HEK293 (cell line): ENCODE results near the gene SYT2.

Experiments used
- CTCF ChIA-PET: fragments of 350-600 bp; formaldehyde crosslinking; extraction: SDS; loops from one replicate; lab custom pipeline; 2021; ENCODE audit warnings: antibody characterized with exemption; lab: Yijun Ruan, JAX
- POLR2A ChIA-PET: fragments of 300-600 bp; formaldehyde crosslinking; extraction: SDS; loops from one replicate; lab custom pipeline; 2020; ENCODE audit warnings: antibody characterized with exemption, inconsistent platforms; lab: Yijun Ruan, JAX
- H3K27ac ChIP-seq: fragments of 200-500 bp; sonication (Bioruptor generic); 2 replicates; pipeline ENCODE4 v1.5.1; 2014; ENCODE audit warnings: low read depth, low read length, control low read depth, inconsistent platforms; ENCODE audit errors: extremely low read depth
- H3K36me3 ChIP-seq, 2 experiments: fragments of 200-500 bp in 1 of 2; sonication (Bioruptor generic) in 1 of 2; 1 replicate in 1 of 2; 2 replicates in 1 of 2; pipeline ENCODE4 v1.5.1; 2014 to 2017; ENCODE audit warnings: inconsistent platforms in 2 of 2, low read length in 2 of 2; ENCODE audit not compliant: control insufficient read depth in 2 of 2, insufficient read depth in 1 of 2
- H3K4me1 ChIP-seq: fragments of 200-500 bp; sonication (Bioruptor generic); 2 replicates; pipeline ENCODE4 v1.5.1; 2014; ENCODE audit warnings: mild to moderate bottlenecking, low read length, inconsistent platforms; ENCODE audit not compliant: control insufficient read depth, insufficient read depth
- H3K4me3 ChIP-seq: 2 replicates; pipeline ENCODE4 v1.5.1; 2011; ENCODE audit warnings: low read depth, mild to moderate bottlenecking, control low read depth, low read length, moderate library complexity
- H3K9me3 ChIP-seq: fragments of 200-500 bp; sonication (Bioruptor generic); 2 replicates; pipeline ENCODE4 v1.5.1; 2014; ENCODE audit warnings: low read depth, low read length, inconsistent platforms; ENCODE audit not compliant: control insufficient read depth, insufficient read depth
- EGR2 ChIP-seq: fragments of 450-650 bp; formaldehyde crosslinking; IDR thresholded peaks from 2 replicates; pipeline ENCODE4 v1.5.1; 2016; ENCODE audit warnings: low read depth, missing biosample characterization, missing genetic modification characterization
- ZBTB10 ChIP-seq: fragments of 450-650 bp; formaldehyde crosslinking; IDR thresholded peaks from 2 replicates; pipeline ENCODE4 v1.5.1; 2016; ENCODE audit warnings: missing biosample characterization, missing genetic modification characterization
- ZBTB48 ChIP-seq: fragments of 450-650 bp; formaldehyde crosslinking; IDR thresholded peaks from 2 replicates; pipeline ENCODE4 v1.5.1; 2016; ENCODE audit warnings: missing biosample characterization, missing genetic modification characterization
- ZBTB7A ChIP-seq: fragments of 450-650 bp; formaldehyde crosslinking; IDR thresholded peaks from 2 replicates; pipeline ENCODE4 v1.5.1; 2016; ENCODE audit warnings: low read depth, missing biosample characterization, missing genetic modification characterization
- ZFHX2 ChIP-seq: fragments of 450-650 bp; formaldehyde crosslinking; conservative IDR thresholded peaks from 2 replicates; pipeline ENCODE4 v1.5.1; 2016; ENCODE audit warnings: missing biosample characterization, missing genetic modification characterization
- ZNF133 ChIP-seq: fragments of 450-650 bp; formaldehyde crosslinking; IDR thresholded peaks from 2 replicates; pipeline ENCODE4 v1.5.1; 2016; ENCODE audit warnings: missing biosample characterization, missing genetic modification characterization
- ZNF175 ChIP-seq: fragments of 450-650 bp; formaldehyde crosslinking; IDR thresholded peaks from 2 replicates; pipeline ENCODE4 v1.5.1; 2016; ENCODE audit warnings: missing biosample characterization, missing genetic modification characterization
- ZNF2 ChIP-seq: fragments of 450-650 bp; formaldehyde crosslinking; IDR thresholded peaks from 2 replicates; pipeline ENCODE4 v1.5.1; 2016; ENCODE audit warnings: missing biosample characterization, missing genetic modification characterization
- ZNF202 ChIP-seq: fragments of 450-650 bp; formaldehyde crosslinking; IDR thresholded peaks from 2 replicates; pipeline ENCODE4 v1.5.1; 2016; ENCODE audit warnings: missing biosample characterization, missing genetic modification characterization, borderline replicate concordance
- ZNF239 ChIP-seq: fragments of 450-650 bp; formaldehyde crosslinking; IDR thresholded peaks from 2 replicates; pipeline ENCODE4 v1.5.1; 2016; ENCODE audit warnings: missing biosample characterization, missing genetic modification characterization
- ZNF274 ChIP-seq, 2 experiments: fragments of 200-500 bp in 1 of 2; fragments of 450-650 bp in 1 of 2; sonication (Bioruptor generic) in 1 of 2; formaldehyde crosslinking in 1 of 2; IDR thresholded peaks; 2 replicates each; pipeline versions ENCODE4 v1.5.1 to v1.6.1; 2014 to 2016; ENCODE audit warnings: borderline replicate concordance in 1 of 2, inconsistent platforms in 1 of 2, low read length in 1 of 2, missing biosample characterization in 1 of 2, missing genetic modification characterization in 1 of 2
- ZNF280C ChIP-seq: fragments of 450-650 bp; formaldehyde crosslinking; IDR thresholded peaks from 2 replicates; pipeline ENCODE4 v1.5.1; 2016; ENCODE audit warnings: missing biosample characterization, missing genetic modification characterization
- ZNF302 ChIP-seq: fragments of 450-650 bp; formaldehyde crosslinking; IDR thresholded peaks from 2 replicates; pipeline ENCODE4 v1.5.1; 2016; ENCODE audit warnings: missing biosample characterization, missing genetic modification characterization, low read depth
- ZNF311 ChIP-seq: fragments of 450-650 bp; formaldehyde crosslinking; IDR thresholded peaks from 2 replicates; pipeline ENCODE4 v1.5.1; 2017; ENCODE audit warnings: missing biosample characterization, missing genetic modification characterization, borderline replicate concordance
- ZNF366 ChIP-seq: fragments of 450-650 bp; formaldehyde crosslinking; conservative IDR thresholded peaks from 2 replicates; pipeline ENCODE4 v1.5.1; 2016; ENCODE audit warnings: missing biosample characterization, missing genetic modification characterization
- ZNF416 ChIP-seq: fragments of 450-650 bp; formaldehyde crosslinking; IDR thresholded peaks from 2 replicates; pipeline ENCODE4 v1.5.1; 2016; ENCODE audit warnings: missing biosample characterization, missing genetic modification characterization
- ZNF473 ChIP-seq: fragments of 450-650 bp; formaldehyde crosslinking; IDR thresholded peaks from 2 replicates; pipeline ENCODE4 v1.5.1; 2017; ENCODE audit warnings: missing biosample characterization, missing genetic modification characterization
- ZNF658 ChIP-seq: fragments of 450-650 bp; formaldehyde crosslinking; IDR thresholded peaks from 2 replicates; pipeline ENCODE4; 2016; ENCODE audit warnings: missing biosample characterization, missing genetic modification characterization
- ZNF692 ChIP-seq: fragments of 450-650 bp; formaldehyde crosslinking; IDR thresholded peaks from 2 replicates; pipeline ENCODE4 v1.5.1; 2016; ENCODE audit warnings: missing biosample characterization, missing genetic modification characterization
- ZNF701 ChIP-seq: fragments of 450-650 bp; formaldehyde crosslinking; IDR thresholded peaks from 2 replicates; pipeline ENCODE4 v1.5.1; 2016; ENCODE audit warnings: missing biosample characterization, missing genetic modification characterization
- ZNF776 ChIP-seq: fragments of 450-650 bp; formaldehyde crosslinking; IDR thresholded peaks from 2 replicates; pipeline ENCODE4 v1.5.0; 2017; ENCODE audit warnings: missing biosample characterization, missing genetic modification characterization, borderline replicate concordance
- ZNF777 ChIP-seq: fragments of 450-650 bp; formaldehyde crosslinking; IDR thresholded peaks from 2 replicates; pipeline ENCODE4 v1.5.1; 2017; ENCODE audit warnings: missing biosample characterization, missing genetic modification characterization, borderline replicate concordance
- ZNF785 ChIP-seq: fragments of 450-650 bp; formaldehyde crosslinking; IDR thresholded peaks from 2 replicates; pipeline ENCODE4 v1.5.1; 2016; ENCODE audit warnings: missing biosample characterization, missing genetic modification characterization
- ZNF791 ChIP-seq: fragments of 450-650 bp; formaldehyde crosslinking; IDR thresholded peaks from 2 replicates; pipeline ENCODE4 v1.5.1; 2016; ENCODE audit warnings: missing biosample characterization, missing genetic modification characterization
- ZNF843 ChIP-seq: fragments of 450-650 bp; formaldehyde crosslinking; IDR thresholded peaks from 2 replicates; pipeline ENCODE4 v1.5.1; 2016; ENCODE audit warnings: missing biosample characterization, missing genetic modification characterization
- ZSCAN16 ChIP-seq: fragments of 450-650 bp; formaldehyde crosslinking; IDR thresholded peaks from 2 replicates; pipeline ENCODE4 v1.5.1; 2016; ENCODE audit warnings: missing biosample characterization, missing genetic modification characterization
- ZSCAN30 ChIP-seq: fragments of 450-650 bp; IDR thresholded peaks from 2 replicates; pipeline ENCODE4 v1.5.1; 2018; ENCODE audit warnings: missing biosample characterization, mild to moderate bottlenecking, missing genetic modification characterization, moderate library complexity

The SYT2 gene

DNA sequence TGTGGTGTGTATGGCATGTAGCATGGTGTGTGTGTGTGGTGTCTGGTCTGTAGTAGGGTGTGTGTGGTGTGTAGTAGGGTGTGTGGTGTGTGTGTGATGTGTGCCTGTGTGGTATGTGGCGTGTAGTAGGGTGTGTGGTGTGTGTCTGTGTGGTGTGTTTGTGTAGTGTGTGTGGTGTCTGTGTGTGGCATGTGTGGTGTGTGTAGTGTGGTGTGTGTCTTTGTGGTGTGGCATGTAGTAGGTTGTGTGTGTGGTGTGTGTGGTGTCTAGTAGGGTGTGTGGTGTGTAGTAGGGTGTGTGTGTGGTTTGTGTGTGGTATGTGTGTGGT, 85.5 kb downstream of the SYT2 start (continued):
- no peak for TF ChIP-seq ZNF692 (tag by site-specific recombination)
- peak; percentile 81 for TF ChIP-seq ZNF473 (tag by site-specific recombination)
- peak; percentile 68; the same call in 1 of the 2 replicates for TF ChIP-seq ZNF776 (tag by site-specific recombination)

GRCh38 chr1:202624088-202624780, 86.0 kb downstream of the SYT2 start:
- Histone ChIP-seq H3K36me3 (no peaks in the 10 kb centered on the region), H3K4me3 (no peak overlapping the region), H3K27ac (no peak overlapping the region), H3K4me1 (no peaks in the 10 kb centered on the region; the same call in 1 of the 2 replicates), H3K9me3 (no peaks in the 10 kb centered on the region)
- ChIA-PET POLR2A (no interaction called here), CTCF (no interaction called here)
- TF ChIP-seq ZNF777 (tag by site-specific recombination) (no peak), ZNF658 (tag by site-specific recombination) (0 out of 2 replicates have a peak, but pooled peaks have one; percentile 10), ZNF2 (tag by site-specific recombination) (0 out of 2 replicates have a peak, but pooled peaks have one; percentile 23), ZBTB7A (tag by site-specific recombination) (0 out of 2 replicates have a peak, but pooled peaks have one; percentile 16), ZNF274 (IDR thresholded peaks at IDR 0.05; ENCODE audit: low read length) (no peak), ZNF274 (tag by site-specific recombination; IDR thresholded peaks at IDR 0.05; ENCODE audit: borderline replicate concordance) (peak; percentile 40; the same call in 1 of the 2 replicates), ZNF366 (tag by site-specific recombination) (no peak), ZNF175 (no peak), ZSCAN16 (tag by site-specific recombination) (no peak), ZNF239 (tag by site-specific recombination) (peak; percentile 19; the same call in 1 of the 2 replicates), ZNF785 (no peak), ZNF416 (no peak), ZNF133 (peak; percentile 18; the same call in 1 of the 2 replicates), ZNF302 (tag by site-specific recombination) (0 out of 2 replicates have a peak, but pooled peaks have one; percentile 24), ZSCAN30 (no peak), ZNF280C (tag by site-specific recombination) (peak; percentile 60; the same call in 1 of the 2 replicates), ZFHX2 (tag by site-specific recombination) (peak; percentile 60), ZNF202 (peak; percentile 17; the same call in 1 of the 2 replicates), ZNF701 (tag by site-specific recombination) (0 out of 2 replicates have a peak, but pooled peaks have one; percentile 34), EGR2 (tag by site-specific recombination) (peak; percentile 60; the same call in 1 of the 2 replicates), ZNF311 (tag by site-specific recombination) (0 out of 2 replicates have a peak, but pooled peaks have one; percentile 5), ZNF843 (tag by site-specific recombination) (0 out of 2 replicates have a peak, but pooled peaks have one; percentile 19), ZNF791 (0 out of 2 replicates have a peak, but pooled peaks have one; percentile 18), ZBTB10 (tag by site-specific recombination) (no peak; the same call in 1 of the 2 replicates), ZBTB48 (tag by site-specific recombination) (0 out of 2 replicates have a peak, but pooled peaks have one; percentile 33)
